Stimulated activated CD8-positive, alpha-beta memory T cell treated with anti-CD3 and anti-CD28 coated beads, Interleukin-12 subunit alpha, Interleukin-12 subunit beta, amount 100 ng/mL, for 4 hours (primary cell): Measurements from ENCODE around the gene MLX.

Experiments
- DNase-seq: peaks from one replicate; pipeline ENCODE4 v3.0.0-alpha.2; 2020; ENCODE audit warnings: low read depth

Gene MLX

GRCh38 chr17:42566883-42567573 lies at the start of gene MLX:
MLX (plus strand) TSS chr17:42567100; CDS start chr17:42567125, 25 bp downstream.
- DNase-seq, result peak; percentile 87

- DNase-seq, result peak; percentile 63
Measured at GRCh38 chr17:42517516-42517915, 49.4 kb upstream of the MLX start.

GRCh38 chr17:42518046-42518754 lies 48.7 kb upstream of the MLX start:
- no peak for DNase-seq

- DNase-seq, result no peak
Measured at GRCh38 chr17:42518755-42519545, 48.0 kb upstream of the MLX start.

GRCh38 chr17:42519546-42520491 lies 47.1 kb upstream of the MLX start:
- no peak for DNase-seq

GRCh38 chr17:42520540-42520951 lies 46.4 kb upstream of the MLX start:
- DNase-seq, result no peak

- DNase-seq, result no peak
Measured at GRCh38 chr17:42521036-42521435, 45.9 kb upstream of the MLX start.

- no peak for DNase-seq
Measured at GRCh38 chr17:42521666-42522262, 45.1 kb upstream of the MLX start.

- DNase-seq, result no peak
Measured at GRCh38 chr17:42522263-42522790, 44.6 kb upstream of the MLX start.

GRCh38 chr17:42522798-42523278 lies 44.1 kb upstream of the MLX start:
- no peak for DNase-seq

- DNase-seq, result no peak
Measured at GRCh38 chr17:42525221-42525620, 41.7 kb upstream of the MLX start.

GRCh38 chr17:42526031-42526444 lies 40.9 kb upstream of the MLX start:
- DNase-seq, result no peak

GRCh38 chr17:42527932-42528331 lies 39.0 kb upstream of the MLX start:
- DNase-seq, result no peak

GRCh38 chr17:42529061-42529460 lies 37.8 kb upstream of the MLX start:
- DNase-seq, result no peak

GRCh38 chr17:42530952-42531454 lies 35.9 kb upstream of the MLX start:
- no peak for DNase-seq

GRCh38 chr17:42531455-42532354 lies 35.2 kb upstream of the MLX start:
- DNase-seq, result peak; percentile 37

- DNase-seq, result no peak
Measured at GRCh38 chr17:42535155-42536047, 31.5 kb upstream of the MLX start.

GRCh38 chr17:42536048-42536371 lies 30.9 kb upstream of the MLX start, which contains the start of gene NAGLU:
NAGLU (plus strand) TSS chr17:42536241; CDS start chr17:42536273, 32 bp downstream.
- peak; percentile 71 for DNase-seq
